OCI-LY7 (cell line): ENCODE measurements around the gene TMX1. TPM values are rescaled to one million over a fixed set of nuclear protein-coding genes. Genes with fewer than 3 reads are reported as not detected.

Source experiments
- BruUV-seq: library from RNA; stranded (reverse); fragments of 400-500 nt; replicated peaks from 2 replicates; lab custom pipeline; 2021; lab: Mats Ljungman, UMichigan
- CTCF ChIA-PET: fragments of 300-600 bp; sonication (Branson Sonifier 250); formaldehyde crosslinking; loops from one replicate; lab custom pipeline; 2022; ENCODE audit warnings: antibody characterized with exemption; ENCODE audit not compliant: unreplicated experiment; lab: Charles Lee
- POLR2A ChIA-PET: fragments of 300-600 bp; sonication (Branson Sonifier 250); formaldehyde crosslinking; loops from one replicate; lab custom pipeline; 2022; ENCODE audit warnings: antibody characterized with exemption; lab: Charles Lee
- DNase-seq: peaks from one replicate; pipeline ENCODE4 v3.0.0-alpha.2; 2015; ENCODE audit warnings: low spot score
- H2AFZ ChIP-seq: fragments of 200-600 bp; sonication (generic), shearing (Covaris generic); 2 replicates; pipeline ENCODE4 v1.6.1; 2014; ENCODE audit warnings: mild to moderate bottlenecking, antibody characterized with exemption, low read length, moderate library complexity
- H3K27ac ChIP-seq: fragments of 200-600 bp; sonication (generic); 2 replicates; pipeline ENCODE4 v1.5.1; 2014; ENCODE audit warnings: mixed run types, low read depth, mild to moderate bottlenecking, moderate library complexity, low read length, inconsistent platforms; ENCODE audit not compliant: poor library complexity, severe bottlenecking
- H3K36me3 ChIP-seq: fragments of 200-600 bp; sonication (generic); 2 replicates; pipeline ENCODE4 v1.6.1; 2014; ENCODE audit warnings: mild to moderate bottlenecking, antibody characterized with exemption, low read length, moderate library complexity, mixed read lengths; ENCODE audit not compliant: insufficient read depth
- H3K4me1 ChIP-seq: fragments of 200-600 bp; sonication (generic); 2 replicates; pipeline ENCODE4 v1.5.1; 2014; ENCODE audit warnings: mild to moderate bottlenecking, low read length; ENCODE audit not compliant: insufficient read depth, poor library complexity, severe bottlenecking
- H3K4me2 ChIP-seq: fragments of 200-600 bp; sonication (generic); 2 replicates; pipeline ENCODE4 v1.6.1; 2014; ENCODE audit warnings: mild to moderate bottlenecking, low read length
- H3K4me3 ChIP-seq: fragments of 200-600 bp; sonication (generic); 2 replicates; pipeline ENCODE4 v1.5.1; 2014; ENCODE audit warnings: mild to moderate bottlenecking, low read depth, low read length; ENCODE audit not compliant: poor library complexity, severe bottlenecking
- H3K79me2 ChIP-seq: fragments of 200-600 bp; sonication (generic); 2 replicates; pipeline ENCODE4 v1.6.1; 2016; ENCODE audit warnings: low read depth, mild to moderate bottlenecking, low read length, moderate library complexity, mixed read lengths; ENCODE audit not compliant: insufficient read depth
- H3K9me2 ChIP-seq: fragments of 200-600 bp; sonication (generic); 2 replicates; pipeline ENCODE4 v1.6.1; 2016; ENCODE audit warnings: mild to moderate bottlenecking, low read length, mixed read lengths; ENCODE audit not compliant: insufficient read depth
- H3K9me3 ChIP-seq: fragments of 200-600 bp; sonication (generic); 2 replicates; pipeline ENCODE4 v1.6.1; 2014; ENCODE audit warnings: mild to moderate bottlenecking, mixed run types, low read length, mixed read lengths
- H4K20me1 ChIP-seq: fragments of 200-600 bp; sonication (generic); 2 replicates; pipeline ENCODE4 v1.6.1; 2014; ENCODE audit warnings: mild to moderate bottlenecking, antibody characterized with exemption, low read length, moderate library complexity, mixed read lengths; ENCODE audit not compliant: insufficient read depth
- CTCF ChIP-seq: fragments of 200-600 bp; sonication (generic); conservative IDR thresholded peaks from 2 replicates; pipeline ENCODE4 v1.5.1; 2014; ENCODE audit warnings: mild to moderate bottlenecking, antibody characterized with exemption, low read length, moderate library complexity, mixed read lengths
- EZH2phosphoT487 ChIP-seq: fragments of 200-600 bp; sonication (generic); IDR thresholded peaks from 2 replicates; pipeline ENCODE4 v1.6.1; 2018; ENCODE audit warnings: low read depth, borderline replicate concordance, mild to moderate bottlenecking, mixed run types, antibody characterized with exemption, low read length, moderate library complexity, mixed read lengths
- intact Hi-C: fragments of 100-400 bp; cut with micrococcal nuclease; formaldehyde crosslinking; loops from one replicate; pipeline ENCODE4 v1.10.0; 2022; ENCODE audit not compliant: unreplicated experiment
- total RNA-seq, 2 experiments: library from RNA; depleted of rRNA in 1 of 2; stranded (reverse); fragments of >200 nt in 1 of 2; shearing (Covaris generic) in 1 of 2; gene quantifications; 2 replicates each; pipeline ENCODE4 v1.2.3, GENCODE V29; 2014 to 2022

TMX1 gene
- total RNA-seq, 2 experiments from 2014 or later, result 34.3 to 59.0 TPM

DNA sequence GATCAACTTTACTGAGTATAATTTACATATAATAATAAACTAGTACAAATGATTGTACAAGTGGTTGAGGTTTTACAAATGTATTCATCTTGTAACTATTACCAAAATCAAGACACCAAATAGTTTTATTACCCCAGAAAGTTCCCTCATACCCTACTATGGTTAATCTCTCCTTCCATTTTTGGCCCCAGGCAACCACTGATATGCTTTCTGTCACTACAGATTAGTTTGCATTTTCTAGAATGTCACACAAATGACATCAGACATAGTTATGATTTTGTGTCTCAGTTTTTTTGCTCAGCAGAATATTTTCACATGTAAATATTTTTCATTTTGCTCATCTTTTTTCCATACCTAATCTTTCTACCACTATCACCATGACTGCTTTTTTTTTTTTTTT, 49.1 kb downstream of the TMX1 start:
- TF ChIP-seq CTCF (no peak), EZH2phosphoT487 (no peak)
- ChIA-PET CTCF (no interaction called here), POLR2A (interaction anchor here (0.6 kb wide), 3 partner anchors 92 to 371 kb away, joined by 3 to 4 read pairs (median 4); no protein-coding TSS in a partner anchor)
- no peak for DNase-seq
- no TSS peak for BruUV-seq
- no peak overlapping the region for H2AFZ ChIP-seq
- H3K4me2 ChIP-seq, result no peak overlapping the region
- H3K36me3 ChIP-seq, result no peaks in the 10 kb centered on the region
- H3K4me1 ChIP-seq, result peaks cover 6% of the 10 kb centered on the region
- intact Hi-C loops, result no loop called here
- no peak overlapping the region for H3K4me3 ChIP-seq
- H3K27ac ChIP-seq, result no peak overlapping the region
- H3K79me2 ChIP-seq, result no peaks in the 10 kb centered on the region
- no peaks in the 10 kb centered on the region for H3K9me2 ChIP-seq
- no peaks in the 10 kb centered on the region for H4K20me1 ChIP-seq
- no peaks in the 10 kb centered on the region for H3K9me3 ChIP-seq

DNA sequence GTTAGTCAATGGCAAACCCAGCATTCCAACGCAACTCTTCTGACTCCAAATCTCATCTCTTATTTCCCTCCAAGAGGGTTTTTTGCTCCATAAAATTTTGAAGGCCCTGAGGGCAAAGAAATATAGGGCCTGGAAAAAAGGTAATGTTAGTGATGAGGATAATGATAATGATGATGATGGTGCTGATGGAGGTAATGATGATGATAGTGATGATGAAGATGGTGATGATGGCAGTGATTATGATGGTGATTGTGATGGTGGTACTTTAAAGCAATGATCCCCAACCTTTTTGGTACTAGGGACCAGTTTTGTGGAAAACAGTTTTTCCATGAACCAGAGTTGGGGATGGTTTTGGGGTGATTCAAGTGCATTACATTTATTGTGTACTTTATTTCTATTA, 50.1 kb downstream of the TMX1 start:
- Histone ChIP-seq H4K20me1 (no peaks in the 10 kb centered on the region), H3K9me3 (no peaks in the 10 kb centered on the region), H3K79me2 (no peaks in the 10 kb centered on the region), H3K27ac (no peak overlapping the region), H2AFZ (no peak overlapping the region), H3K4me2 (no peak overlapping the region), H3K4me3 (no peak overlapping the region), H3K9me2 (no peaks in the 10 kb centered on the region), H3K4me1 (peaks cover 4% of the 10 kb centered on the region), H3K36me3 (no peaks in the 10 kb centered on the region)
- TF ChIP-seq EZH2phosphoT487 (no peak), CTCF (no peak)
- intact Hi-C loops, result no loop called here
- ChIA-PET POLR2A (no interaction called here), CTCF (no interaction called here)
- DNase-seq, result no peak
- no TSS peak for BruUV-seq

DNA sequence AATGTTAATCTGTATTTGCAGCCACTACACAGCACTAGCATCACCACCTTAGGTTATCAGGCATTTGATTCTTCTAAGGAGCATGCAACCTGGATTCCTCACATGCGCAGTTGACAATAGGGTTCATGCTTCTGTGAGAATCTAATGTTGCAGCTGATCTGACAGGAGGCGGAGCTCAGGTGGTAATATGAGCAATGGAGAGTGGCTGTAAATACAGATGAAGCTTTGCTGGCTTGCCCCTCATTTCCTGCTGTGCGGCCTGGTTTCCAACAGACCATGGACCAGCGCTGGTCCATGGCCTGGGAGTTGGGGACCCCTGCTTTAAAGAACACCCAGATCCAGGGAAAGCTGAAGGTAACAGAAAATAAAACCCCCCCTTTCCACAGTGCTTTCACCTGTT, 51.0 kb downstream of the TMX1 start:
- no peak for DNase-seq
- intact Hi-C loops, result no loop called here
- no peaks in the 10 kb centered on the region for H3K9me3 ChIP-seq
- H3K4me2 ChIP-seq, result no peak overlapping the region
- TF ChIP-seq CTCF, result no peak
- no peak for TF ChIP-seq EZH2phosphoT487
- H3K4me1 ChIP-seq, result no peaks in the 10 kb centered on the region
- no peak overlapping the region for H3K4me3 ChIP-seq
- CTCF ChIA-PET, result no interaction called here
- POLR2A ChIA-PET, result interaction anchor here (0.8 kb wide), 1 partner anchor 20 kb away, joined by 3 read pairs; no protein-coding TSS in a partner anchor
- no peak overlapping the region for H3K27ac ChIP-seq
- no TSS peak for BruUV-seq
- H3K36me3 ChIP-seq, result no peaks in the 10 kb centered on the region
- H2AFZ ChIP-seq, result no peak overlapping the region
- no peaks in the 10 kb centered on the region for H3K9me2 ChIP-seq
- H4K20me1 ChIP-seq, result no peaks in the 10 kb centered on the region
- no peaks in the 10 kb centered on the region for H3K79me2 ChIP-seq
